Measurements from ENCODE around the gene VSNL1.

Gene VSNL1

GRCh38 chr2:17608251-17608650 lies 67.8 kb downstream of the VSNL1 start:
- H3K36me3 ChIP-seq (ENCODE audit: control insufficient read depth, insufficient read depth, low read length), result no peaks in the 10 kb centered on the region
- no peak overlapping the region for H3K4me3 ChIP-seq (ENCODE audit: low read length)
- peaks cover 3% of the 10 kb centered on the region for H3K27me3 ChIP-seq (ENCODE audit: control insufficient read depth, insufficient read depth, low read length)
- no peak overlapping the region for H3K27ac ChIP-seq (ENCODE audit: low read depth, low read length)
- no peak overlapping the region for H3K9ac ChIP-seq (ENCODE audit: low read length)
- H3K4me1 ChIP-seq (ENCODE audit: control insufficient read depth, insufficient read depth, low read length), result no peaks in the 10 kb centered on the region

GRCh38 chr2:17610521-17610920 lies 70.0 kb downstream of the VSNL1 start:
- peaks cover 3% of the 10 kb centered on the region for H3K27me3 ChIP-seq (ENCODE audit: control insufficient read depth, insufficient read depth, low read length)
- H3K9ac ChIP-seq (ENCODE audit: low read length), result no peak overlapping the region
- H3K36me3 ChIP-seq (ENCODE audit: control insufficient read depth, insufficient read depth, low read length), result no peaks in the 10 kb centered on the region
- H3K4me3 ChIP-seq (ENCODE audit: low read length), result no peak overlapping the region
- no peaks in the 10 kb centered on the region for H3K4me1 ChIP-seq (ENCODE audit: control insufficient read depth, insufficient read depth, low read length)
- H3K27ac ChIP-seq (ENCODE audit: low read depth, low read length), result no peak overlapping the region

DNA sequence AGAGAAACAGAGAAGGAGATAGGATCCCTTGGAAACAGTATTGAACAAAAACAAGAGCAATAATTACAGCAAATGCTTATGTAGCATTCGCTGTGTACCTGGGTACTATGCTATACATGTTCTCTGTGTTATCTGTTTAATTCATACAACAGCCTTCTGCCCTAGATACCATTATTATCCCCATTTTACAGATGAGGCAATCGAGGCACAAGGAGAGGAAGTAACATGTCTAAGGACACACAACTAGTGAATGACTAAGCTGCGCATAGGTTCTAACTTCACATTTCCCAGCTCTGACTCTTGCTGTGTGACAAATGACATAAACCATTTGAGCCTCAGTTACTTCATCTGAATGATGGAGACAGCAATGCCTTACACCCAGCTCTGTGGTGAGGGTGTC lies 70.5 kb downstream of the VSNL1 start:
- Histone ChIP-seq H3K4me3 (ENCODE audit: low read length) (no peak overlapping the region), H3K27me3 (ENCODE audit: control insufficient read depth, insufficient read depth, low read length) (no peaks in the 10 kb centered on the region), H3K27ac (ENCODE audit: low read depth, low read length) (no peak overlapping the region), H3K36me3 (ENCODE audit: control insufficient read depth, insufficient read depth, low read length) (no peaks in the 10 kb centered on the region), H3K4me1 (ENCODE audit: control insufficient read depth, insufficient read depth, low read length) (no peaks in the 10 kb centered on the region), H3K9ac (ENCODE audit: low read length) (no peak overlapping the region)

DNA sequence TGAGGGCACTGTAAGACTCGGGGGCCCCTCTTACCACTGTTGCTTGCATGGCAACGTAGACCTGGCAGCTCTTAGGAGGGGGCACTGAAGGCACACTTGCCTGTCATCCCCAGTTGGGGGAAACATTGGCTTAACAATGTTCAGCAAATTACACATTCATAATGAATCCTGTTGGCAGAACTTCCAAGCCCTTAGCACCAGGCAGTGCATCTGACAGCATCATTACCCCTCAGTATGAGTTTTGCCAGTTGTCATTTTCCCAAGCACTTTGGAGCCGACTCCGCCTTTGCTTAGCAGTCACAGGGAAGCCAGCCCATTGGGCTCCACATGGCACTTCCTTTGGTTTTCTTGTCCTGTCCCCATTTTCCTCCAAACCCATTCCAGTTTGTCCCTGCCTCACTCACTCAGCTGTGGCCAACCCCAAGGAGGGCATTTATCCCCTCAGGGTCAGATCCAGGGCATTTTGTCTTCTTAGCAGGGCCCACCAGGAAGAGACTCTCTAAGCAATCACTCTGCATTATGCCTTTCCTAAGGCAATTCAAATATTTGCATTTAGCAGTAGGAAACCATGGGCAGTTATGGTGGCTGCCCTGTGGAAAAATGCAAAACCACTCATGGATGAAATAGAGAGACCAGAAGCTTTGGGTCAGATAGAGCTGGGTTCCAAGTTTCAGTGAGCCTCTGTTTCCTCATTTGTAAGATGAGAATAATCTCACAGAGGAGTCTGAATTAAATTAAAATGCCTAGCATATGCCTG lies 73.9 kb downstream of the VSNL1 start:
- no peak overlapping the region for H3K4me3 ChIP-seq (ENCODE audit: low read length)
- no peak overlapping the region for H3K27ac ChIP-seq (ENCODE audit: low read depth, low read length)

DNA sequence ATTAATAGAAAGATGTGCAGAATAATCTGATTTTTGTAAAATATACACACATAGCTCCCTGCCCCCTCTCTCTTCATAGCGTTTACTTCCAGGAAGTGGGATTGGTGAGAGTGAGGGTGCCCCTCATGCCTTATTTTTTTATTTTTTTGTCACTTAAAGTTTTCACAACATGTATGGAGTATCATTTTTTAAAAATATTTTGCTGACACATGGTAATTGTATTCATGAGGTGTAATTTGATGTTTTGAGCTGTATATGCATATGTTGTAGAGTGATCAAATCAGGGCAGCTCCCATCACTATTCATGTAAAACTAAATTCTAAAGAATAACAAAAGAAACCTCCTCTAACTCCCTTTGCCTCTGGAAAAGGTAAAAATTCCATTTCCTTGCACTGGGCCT lies 74.7 kb downstream of the VSNL1 start:
- Histone ChIP-seq H3K36me3 (ENCODE audit: control insufficient read depth, insufficient read depth, low read length) (no peaks in the 10 kb centered on the region), H3K9ac (ENCODE audit: low read length) (no peak overlapping the region), H3K4me1 (ENCODE audit: control insufficient read depth, insufficient read depth, low read length) (no peaks in the 10 kb centered on the region), H3K27ac (ENCODE audit: low read depth, low read length) (no peak overlapping the region), H3K4me3 (ENCODE audit: low read length) (no peak overlapping the region), H3K27me3 (ENCODE audit: control insufficient read depth, insufficient read depth, low read length) (no peaks in the 10 kb centered on the region)

More for the DNA sequence above, 73.9 kb downstream of the VSNL1 start:
- no peaks in the 10 kb centered on the region for H3K27me3 ChIP-seq (ENCODE audit: control insufficient read depth, insufficient read depth, low read length)
- H3K36me3 ChIP-seq (ENCODE audit: control insufficient read depth, insufficient read depth, low read length), result no peaks in the 10 kb centered on the region
- no peak overlapping the region for H3K9ac ChIP-seq (ENCODE audit: low read length)
- no peaks in the 10 kb centered on the region for H3K4me1 ChIP-seq (ENCODE audit: control insufficient read depth, insufficient read depth, low read length)

DNA sequence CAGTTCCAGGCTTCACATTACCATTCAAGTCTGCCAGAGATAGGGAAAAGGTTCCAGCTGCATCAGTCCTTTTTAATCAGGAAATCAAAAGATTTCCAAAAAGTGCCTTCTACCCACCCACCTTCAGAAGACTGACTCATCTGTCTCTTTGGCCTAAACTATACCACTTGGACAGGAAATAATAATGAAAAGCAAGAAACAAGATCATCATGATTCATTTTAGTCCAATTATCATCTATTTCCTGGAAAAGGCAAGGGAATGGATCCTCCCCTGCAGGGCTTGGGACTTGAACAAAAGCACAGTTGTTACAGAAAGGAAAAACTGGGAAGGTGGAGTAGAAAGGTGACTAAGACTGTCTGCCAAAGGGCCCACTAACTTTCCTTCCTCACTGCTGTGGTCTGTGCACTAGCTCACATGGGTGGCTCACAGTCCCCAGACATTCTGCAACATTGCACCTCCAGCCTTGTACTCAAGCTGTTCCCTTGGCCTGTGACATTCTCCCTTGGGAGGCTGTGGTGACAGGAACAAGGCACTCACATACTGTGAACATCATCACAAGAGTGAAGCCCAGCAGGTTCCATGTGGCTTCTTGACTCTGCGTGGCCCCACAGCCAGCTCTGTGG lies 75.3 kb downstream of the VSNL1 start:
- H3K27me3 ChIP-seq (ENCODE audit: control insufficient read depth, insufficient read depth, low read length), result no peaks in the 10 kb centered on the region
- no peak overlapping the region for H3K27ac ChIP-seq (ENCODE audit: low read depth, low read length)
- H3K9ac ChIP-seq (ENCODE audit: low read length), result no peak overlapping the region
- H3K4me3 ChIP-seq (ENCODE audit: low read length), result no peak overlapping the region
- H3K4me1 ChIP-seq (ENCODE audit: control insufficient read depth, insufficient read depth, low read length), result no peaks in the 10 kb centered on the region
- H3K36me3 ChIP-seq (ENCODE audit: control insufficient read depth, insufficient read depth, low read length), result no peaks in the 10 kb centered on the region

DNA sequence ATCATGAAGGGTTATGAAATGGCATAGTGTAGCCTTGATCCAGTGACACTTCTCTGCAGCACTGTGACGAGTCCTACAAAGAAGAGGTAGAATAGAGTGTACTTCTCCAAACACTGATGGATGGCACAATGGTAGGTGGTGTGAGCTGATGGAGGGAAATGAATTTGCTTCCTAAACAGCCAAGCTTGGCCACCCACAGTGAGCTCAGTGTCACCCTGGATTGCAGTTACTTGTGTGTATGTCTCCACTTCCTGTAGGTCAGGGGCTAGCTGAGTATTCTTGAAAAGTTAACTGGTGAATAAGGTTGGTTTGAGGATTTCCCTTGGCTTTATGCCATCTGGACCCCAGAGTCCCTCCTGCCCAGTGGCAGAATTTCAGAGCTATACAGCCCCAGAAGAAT lies 75.9 kb downstream of the VSNL1 start:
- Histone ChIP-seq H3K27me3 (ENCODE audit: control insufficient read depth, insufficient read depth, low read length) (no peaks in the 10 kb centered on the region), H3K36me3 (ENCODE audit: control insufficient read depth, insufficient read depth, low read length) (no peaks in the 10 kb centered on the region), H3K9ac (ENCODE audit: low read length) (no peak overlapping the region), H3K4me3 (ENCODE audit: low read length) (no peak overlapping the region), H3K4me1 (ENCODE audit: control insufficient read depth, insufficient read depth, low read length) (no peaks in the 10 kb centered on the region), H3K27ac (ENCODE audit: low read depth, low read length) (no peak overlapping the region)

DNA sequence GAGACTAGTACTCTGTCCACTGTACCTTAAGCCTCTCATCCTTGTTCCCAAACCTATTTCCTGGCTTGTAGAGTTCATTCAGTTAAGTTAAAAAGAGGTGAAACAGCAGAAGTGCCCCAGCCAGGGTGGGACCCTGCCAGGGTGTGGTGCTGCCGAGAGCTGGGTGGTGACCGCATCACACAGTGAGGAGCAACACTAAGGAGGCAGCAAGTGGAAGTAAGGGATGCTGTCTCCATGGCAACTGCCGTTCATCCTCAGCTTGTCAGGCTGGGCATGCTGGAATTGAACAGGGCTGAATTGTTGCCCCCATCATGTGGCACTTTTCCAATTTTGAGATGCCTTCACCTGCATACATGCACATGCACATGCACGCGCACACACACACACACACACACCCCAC lies 77.0 kb downstream of the VSNL1 start:
- Histone ChIP-seq H3K4me3 (ENCODE audit: low read length) (no peak overlapping the region), H3K36me3 (ENCODE audit: control insufficient read depth, insufficient read depth, low read length) (no peaks in the 10 kb centered on the region), H3K27me3 (ENCODE audit: control insufficient read depth, insufficient read depth, low read length) (no peaks in the 10 kb centered on the region), H3K4me1 (ENCODE audit: control insufficient read depth, insufficient read depth, low read length) (no peaks in the 10 kb centered on the region), H3K9ac (ENCODE audit: low read length) (no peak overlapping the region), H3K27ac (ENCODE audit: low read depth, low read length) (no peak overlapping the region)

GRCh38 chr2:17617955-17618354 lies 77.5 kb downstream of the VSNL1 start:
- Histone ChIP-seq H3K9ac (ENCODE audit: low read length) (no peak overlapping the region), H3K36me3 (ENCODE audit: control insufficient read depth, insufficient read depth, low read length) (no peaks in the 10 kb centered on the region), H3K4me3 (ENCODE audit: low read length) (no peak overlapping the region), H3K27ac (ENCODE audit: low read depth, low read length) (no peak overlapping the region), H3K4me1 (ENCODE audit: control insufficient read depth, insufficient read depth, low read length) (no peaks in the 10 kb centered on the region), H3K27me3 (ENCODE audit: control insufficient read depth, insufficient read depth, low read length) (no peaks in the 10 kb centered on the region)

GRCh38 chr2:17620280-17620679 lies 79.8 kb downstream of the VSNL1 start:
- no peak overlapping the region for H3K4me3 ChIP-seq (ENCODE audit: low read length)
- no peaks in the 10 kb centered on the region for H3K27me3 ChIP-seq (ENCODE audit: control insufficient read depth, insufficient read depth, low read length)
- H3K4me1 ChIP-seq (ENCODE audit: control insufficient read depth, insufficient read depth, low read length), result no peaks in the 10 kb centered on the region
- H3K36me3 ChIP-seq (ENCODE audit: control insufficient read depth, insufficient read depth, low read length), result no peaks in the 10 kb centered on the region
- H3K27ac ChIP-seq (ENCODE audit: low read depth, low read length), result no peak overlapping the region
- H3K9ac ChIP-seq (ENCODE audit: low read length), result no peak overlapping the region

- H3K36me3 ChIP-seq (ENCODE audit: control insufficient read depth, insufficient read depth, low read length), result no peaks in the 10 kb centered on the region
- H3K27me3 ChIP-seq (ENCODE audit: control insufficient read depth, insufficient read depth, low read length), result no peaks in the 10 kb centered on the region
- no peak overlapping the region for H3K4me3 ChIP-seq (ENCODE audit: low read length)
- H3K27ac ChIP-seq (ENCODE audit: low read depth, low read length), result no peak overlapping the region
- H3K4me1 ChIP-seq (ENCODE audit: control insufficient read depth, insufficient read depth, low read length), result no peaks in the 10 kb centered on the region
- no peak overlapping the region for H3K9ac ChIP-seq (ENCODE audit: low read length)
Observed at GRCh38 chr2:17620841-17621240, 80.3 kb downstream of the VSNL1 start.

DNA sequence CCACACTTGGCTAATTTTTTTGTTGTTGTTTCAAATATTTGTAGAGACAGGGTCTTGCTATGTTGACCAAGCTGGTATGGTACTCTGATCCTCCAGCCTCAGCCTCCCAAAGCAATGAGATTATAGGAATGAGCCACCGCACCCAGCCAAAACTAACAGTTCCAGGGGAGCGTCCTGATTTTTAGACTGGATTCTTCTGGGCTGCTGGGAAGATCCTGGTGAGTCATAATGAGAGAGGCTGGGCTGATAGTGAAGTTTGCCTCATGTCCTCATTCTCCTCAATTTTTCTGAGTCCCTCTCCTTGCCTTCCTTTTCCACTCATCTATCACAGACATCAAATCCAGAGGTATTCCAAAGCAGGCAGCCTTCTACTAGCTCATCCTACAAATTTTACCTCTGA lies 81.3 kb downstream of the VSNL1 start:
- Histone ChIP-seq H3K36me3 (ENCODE audit: control insufficient read depth, insufficient read depth, low read length) (no peaks in the 10 kb centered on the region), H3K27me3 (ENCODE audit: control insufficient read depth, insufficient read depth, low read length) (no peaks in the 10 kb centered on the region), H3K4me1 (ENCODE audit: control insufficient read depth, insufficient read depth, low read length) (no peaks in the 10 kb centered on the region), H3K9ac (ENCODE audit: low read length) (no peak overlapping the region), H3K27ac (ENCODE audit: low read depth, low read length) (no peak overlapping the region), H3K4me3 (ENCODE audit: low read length) (no peak overlapping the region)

DNA sequence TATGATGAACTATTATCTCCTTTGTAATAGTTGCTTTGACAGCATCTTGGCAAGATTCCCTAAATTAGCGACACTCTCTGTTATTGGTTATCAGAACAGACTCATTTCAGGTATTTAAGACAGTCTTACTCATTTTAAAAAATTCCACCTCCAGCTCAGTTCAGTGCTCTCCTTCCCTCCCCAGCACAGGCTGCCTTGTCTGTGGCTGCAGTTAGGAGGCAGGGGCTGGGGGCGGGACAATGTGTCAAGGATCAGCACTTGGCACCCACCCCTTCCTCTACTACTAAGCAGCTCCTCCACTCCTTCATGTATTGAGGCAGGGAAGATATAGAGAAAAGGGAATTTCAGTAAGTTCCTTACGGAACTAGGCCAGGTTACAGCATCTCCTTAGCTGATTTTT lies 85.0 kb downstream of the VSNL1 start:
- H3K36me3 ChIP-seq (ENCODE audit: control insufficient read depth, insufficient read depth, low read length), result no peaks in the 10 kb centered on the region
- H3K4me1 ChIP-seq (ENCODE audit: control insufficient read depth, insufficient read depth, low read length), result no peaks in the 10 kb centered on the region
- H3K9ac ChIP-seq (ENCODE audit: low read length), result no peak overlapping the region
- no peak overlapping the region for H3K4me3 ChIP-seq (ENCODE audit: low read length)
- H3K27ac ChIP-seq (ENCODE audit: low read depth, low read length), result no peak overlapping the region
- H3K27me3 ChIP-seq (ENCODE audit: control insufficient read depth, insufficient read depth, low read length), result no peaks in the 10 kb centered on the region
